ENCODE data around the gene TUT4.

DNA sequence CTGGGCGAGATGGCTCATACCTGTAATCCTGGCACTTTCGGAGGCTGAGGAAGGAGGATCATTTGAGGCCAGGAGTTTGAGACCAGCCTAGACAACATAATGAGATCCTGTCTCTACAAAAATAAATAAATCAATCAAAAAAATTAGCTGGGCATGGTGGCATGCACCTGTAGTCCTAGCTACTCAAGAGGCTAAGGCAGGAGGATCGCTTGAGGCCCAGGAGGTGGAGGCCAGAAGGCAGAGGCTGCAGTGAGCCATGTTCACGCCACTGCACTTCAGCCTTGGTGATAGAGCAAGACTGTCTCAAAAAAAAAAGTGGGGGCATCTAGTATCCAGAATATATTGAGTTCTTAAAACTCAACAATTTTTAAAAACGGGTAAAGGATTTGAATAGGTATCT lies 6.0 kb downstream of the TUT4 start:
- TF ChIP-seq TAF1 (IDR thresholded peaks at IDR 0.05; ENCODE audit: borderline replicate concordance, insufficient read depth, low read length) (no peak), POLR2AphosphoS5 (IDR thresholded peaks at IDR 0.05; ENCODE audit: low read depth, low read length) (no peak)
- TF ChIP-seq, protein P1, sequence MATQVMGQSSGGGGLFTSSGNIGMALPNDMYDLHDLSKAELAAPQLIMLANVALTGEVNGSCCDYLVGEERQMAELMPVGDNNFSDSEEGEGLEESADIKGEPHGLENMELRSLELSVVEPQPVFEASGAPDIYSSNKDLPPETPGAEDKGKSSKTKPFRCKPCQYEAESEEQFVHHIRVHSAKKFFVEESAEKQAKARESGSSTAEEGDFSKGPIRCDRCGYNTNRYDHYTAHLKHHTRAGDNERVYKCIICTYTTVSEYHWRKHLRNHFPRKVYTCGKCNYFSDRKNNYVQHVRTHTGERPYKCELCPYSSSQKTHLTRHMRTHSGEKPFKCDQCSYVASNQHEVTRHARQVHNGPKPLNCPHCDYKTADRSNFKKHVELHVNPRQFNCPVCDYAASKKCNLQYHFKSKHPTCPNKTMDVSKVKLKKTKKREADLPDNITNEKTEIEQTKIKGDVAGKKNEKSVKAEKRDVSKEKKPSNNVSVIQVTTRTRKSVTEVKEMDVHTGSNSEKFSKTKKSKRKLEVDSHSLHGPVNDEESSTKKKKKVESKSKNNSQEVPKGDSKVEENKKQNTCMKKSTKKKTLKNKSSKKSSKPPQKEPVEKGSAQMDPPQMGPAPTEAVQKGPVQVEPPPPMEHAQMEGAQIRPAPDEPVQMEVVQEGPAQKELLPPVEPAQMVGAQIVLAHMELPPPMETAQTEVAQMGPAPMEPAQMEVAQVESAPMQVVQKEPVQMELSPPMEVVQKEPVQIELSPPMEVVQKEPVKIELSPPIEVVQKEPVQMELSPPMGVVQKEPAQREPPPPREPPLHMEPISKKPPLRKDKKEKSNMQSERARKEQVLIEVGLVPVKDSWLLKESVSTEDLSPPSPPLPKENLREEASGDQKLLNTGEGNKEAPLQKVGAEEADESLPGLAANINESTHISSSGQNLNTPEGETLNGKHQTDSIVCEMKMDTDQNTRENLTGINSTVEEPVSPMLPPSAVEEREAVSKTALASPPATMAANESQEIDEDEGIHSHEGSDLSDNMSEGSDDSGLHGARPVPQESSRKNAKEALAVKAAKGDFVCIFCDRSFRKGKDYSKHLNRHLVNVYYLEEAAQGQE (IDR thresholded peaks at IDR 0.05; ENCODE audit: insufficient read depth in 1 of 2, low read depth in 2 of 2, low read length in 2 of 2): no peak

Data from PFSK-1 (cell line).